Measurements from ENCODE around the gene P3H2.
"Not testable (repeated sequence)": the region's sequence is repeated elsewhere in the genome, so short reads cannot be mapped to it uniquely, and the experiment has no call there.

Gene P3H2

GRCh38 chr3:189974359-189974758, 146.3 kb downstream of the P3H2 start:
- DNase-seq = no peak

- peak; percentile 55 for DNase-seq
These were observed 153.3 kb downstream of the P3H2 start for GRCh38 chr3:189967254-189967865.

- peak; percentile 9 for DNase-seq
These were observed 153.9 kb downstream of the P3H2 start for GRCh38 chr3:189966843-189967242.

- DNase-seq = no peak
These were observed 155.9 kb downstream of the P3H2 start for GRCh38 chr3:189964623-189965332.

GRCh38 chr3:189962466-189962865, 158.2 kb downstream of the P3H2 start:
- DNase-seq = no peak

GRCh38 chr3:189961522-189962161, 159.1 kb downstream of the P3H2 start:
- peak; percentile 77 for DNase-seq

GRCh38 chr3:189961086-189961485, 159.6 kb downstream of the P3H2 start:
- not testable (repeated sequence) for DNase-seq

- no peak for DNase-seq
These were observed 165.7 kb downstream of the P3H2 start for GRCh38 chr3:189954733-189955665.

GRCh38 chr3:189953551-189953950, 167.1 kb downstream of the P3H2 start:
- no peak for DNase-seq

- no peak for DNase-seq
These were observed 168.4 kb downstream of the P3H2 start for GRCh38 chr3:189952272-189952671.

- no peak for DNase-seq
These were observed 170.4 kb downstream of the P3H2 start for GRCh38 chr3:189950258-189950657.

GRCh38 chr3:189949580-189949979, 171.1 kb downstream of the P3H2 start:
- no peak for DNase-seq

- no peak for DNase-seq
These were observed 172.0 kb downstream of the P3H2 start for GRCh38 chr3:189948724-189949045.

GRCh38 chr3:189947948-189948723, 172.6 kb downstream of the P3H2 start:
- peak; percentile 57 for DNase-seq

- DNase-seq = no peak
These were observed 173.6 kb downstream of the P3H2 start for GRCh38 chr3:189947068-189947467.

- DNase-seq = no peak
These were observed 174.6 kb downstream of the P3H2 start for GRCh38 chr3:189945935-189946709.

GRCh38 chr3:189944285-189945145, 176.2 kb downstream of the P3H2 start:
- DNase-seq = no peak

- DNase-seq = no peak
These were observed 177.7 kb downstream of the P3H2 start for GRCh38 chr3:189942948-189943347.

- DNase-seq = no peak
These were observed 179.0 kb downstream of the P3H2 start for GRCh38 chr3:189941679-189942078.

GRCh38 chr3:189941125-189941524, 179.6 kb downstream of the P3H2 start:
- DNase-seq = no peak
